ENCODE results near the gene VRK3. TPM values are rescaled to one million over a fixed set of nuclear protein-coding genes. Genes with fewer than 3 reads are reported as not detected.
"Not testable (repeated sequence)": the region's sequence is repeated elsewhere in the genome, so short reads cannot be mapped to it uniquely, and the experiment has no call there.

Gene VRK3
- total RNA-seq, 3 donors from 2014 or later (not counting 1 experiment from before 2014, with no cell fraction given) = 82.7 to 105 (median 93.7) TPM

GRCh38 chr19:49949742-49950589 lies 75.2 kb downstream of the VRK3 start:
- no peak for ATAC-seq
- TF ChIP-seq, protein P1, sequence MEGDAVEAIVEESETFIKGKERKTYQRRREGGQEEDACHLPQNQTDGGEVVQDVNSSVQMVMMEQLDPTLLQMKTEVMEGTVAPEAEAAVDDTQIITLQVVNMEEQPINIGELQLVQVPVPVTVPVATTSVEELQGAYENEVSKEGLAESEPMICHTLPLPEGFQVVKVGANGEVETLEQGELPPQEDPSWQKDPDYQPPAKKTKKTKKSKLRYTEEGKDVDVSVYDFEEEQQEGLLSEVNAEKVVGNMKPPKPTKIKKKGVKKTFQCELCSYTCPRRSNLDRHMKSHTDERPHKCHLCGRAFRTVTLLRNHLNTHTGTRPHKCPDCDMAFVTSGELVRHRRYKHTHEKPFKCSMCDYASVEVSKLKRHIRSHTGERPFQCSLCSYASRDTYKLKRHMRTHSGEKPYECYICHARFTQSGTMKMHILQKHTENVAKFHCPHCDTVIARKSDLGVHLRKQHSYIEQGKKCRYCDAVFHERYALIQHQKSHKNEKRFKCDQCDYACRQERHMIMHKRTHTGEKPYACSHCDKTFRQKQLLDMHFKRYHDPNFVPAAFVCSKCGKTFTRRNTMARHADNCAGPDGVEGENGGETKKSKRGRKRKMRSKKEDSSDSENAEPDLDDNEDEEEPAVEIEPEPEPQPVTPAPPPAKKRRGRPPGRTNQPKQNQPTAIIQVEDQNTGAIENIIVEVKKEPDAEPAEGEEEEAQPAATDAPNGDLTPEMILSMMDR (IDR thresholded peaks at IDR 0.05) = no peak
- no peaks in the 10 kb centered on the region for H3K9me3 ChIP-seq (ENCODE audit: control insufficient read depth, insufficient read depth, low read length)
- no peaks in the 10 kb centered on the region for H3K4me1 ChIP-seq (ENCODE audit: control insufficient read depth, insufficient read depth, low read length)
- no peak overlapping the region for H3K4me3 ChIP-seq (ENCODE audit: low read length)
- H3K27ac Mint-ChIP-seq = no peak overlapping the region
- no peak overlapping the region for H3K27ac ChIP-seq (ENCODE audit: low read length)
- peaks cover 9 to 12% of the 10 kb centered on the region in 2 donors for H3K4me1 Mint-ChIP-seq
- no peak for DNase-seq
- peaks cover 28 to 30% of the 10 kb centered on the region in 2 donors for H3K27me3 Mint-ChIP-seq (ENCODE audit: low read depth in 2 of 2)
- no peaks in the 10 kb centered on the region for H3K9me3 Mint-ChIP-seq
- no peaks in the 10 kb centered on the region for H3K36me3 Mint-ChIP-seq
- no peaks in the 10 kb centered on the region for H3K36me3 ChIP-seq (ENCODE audit: control insufficient read depth, insufficient read depth, low read length)
- WGBS (ENCODE audit: insufficient coverage) = 90% methylated on average over 11 of the region's 11 CpGs
- H3K4me3 Mint-ChIP-seq = no peak overlapping the region
- intact Hi-C loops (cut with micrococcal nuclease) = no loop called here
- H3K27me3 ChIP-seq (ENCODE audit: control insufficient read depth, insufficient read depth, low read length) = no peaks in the 10 kb centered on the region

DNA sequence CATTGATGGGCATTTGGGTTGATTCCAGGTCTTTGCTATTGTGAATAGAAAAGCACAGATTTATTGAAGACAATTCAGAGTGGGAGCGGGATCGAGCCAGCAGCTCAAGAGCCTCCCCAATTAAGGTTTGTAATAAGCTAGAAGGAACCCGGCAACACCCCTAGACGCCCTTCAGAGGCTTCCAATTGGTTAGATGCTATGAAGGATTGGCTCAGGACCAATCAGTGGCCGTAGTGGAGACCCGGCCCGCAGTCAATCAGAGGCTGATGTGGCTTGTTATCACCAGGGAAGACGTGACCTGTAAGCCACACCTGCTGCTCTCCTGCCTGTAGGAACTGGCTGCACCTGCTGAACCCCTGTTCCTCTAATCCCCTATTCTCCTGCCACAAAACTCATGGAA lies 78.8 kb downstream of the VRK3 start:
- 93% methylated on average over 8 of the region's 8 CpGs for WGBS (ENCODE audit: insufficient coverage)
- ATAC-seq (no peak), DNase-seq (no peak)
- Mint-ChIP-seq H3K9me3 (no peaks in the 10 kb centered on the region), H3K4me1 (no peaks in the 10 kb centered on the region), H3K27ac (no peak overlapping the region), H3K27me3 (ENCODE audit: low read depth in 2 of 2) (peaks cover 10 to 25% of the 10 kb centered on the region in 2 donors), H3K4me3 (no peak overlapping the region), H3K36me3 (no peaks in the 10 kb centered on the region)
- Histone ChIP-seq H3K4me3 (ENCODE audit: low read length) (no peak overlapping the region), H3K36me3 (ENCODE audit: control insufficient read depth, insufficient read depth, low read length) (no peaks in the 10 kb centered on the region), H3K9me3 (ENCODE audit: control insufficient read depth, insufficient read depth, low read length) (no peaks in the 10 kb centered on the region), H3K27ac (ENCODE audit: low read length) (no peak overlapping the region), H3K27me3 (ENCODE audit: control insufficient read depth, insufficient read depth, low read length) (no peaks in the 10 kb centered on the region), H3K4me1 (ENCODE audit: control insufficient read depth, insufficient read depth, low read length) (no peaks in the 10 kb centered on the region)
- TF ChIP-seq, protein P1 (IDR thresholded peaks at IDR 0.05) = no peak
- intact Hi-C loops (cut with micrococcal nuclease) = no loop called here

- not testable (repeated sequence) for H3K27ac Mint-ChIP-seq
Measured at GRCh38 chr19:49944567-49944966, 80.6 kb downstream of the VRK3 start.

GRCh38 chr19:49940482-49940791 lies 84.7 kb downstream of the VRK3 start:
- Mint-ChIP-seq H3K27ac (no peak overlapping the region), H3K36me3 (no peaks in the 10 kb centered on the region), H3K4me1 (peaks cover 10 to 11% of the 10 kb centered on the region in 2 donors), H3K4me3 (no peak overlapping the region), H3K27me3 (ENCODE audit: low read depth in 2 of 2) (peaks cover 16 to 17% of the 10 kb centered on the region in 2 donors), H3K9me3 (no peaks in the 10 kb centered on the region)
- H3K4me1 ChIP-seq (ENCODE audit: control insufficient read depth, insufficient read depth, low read length) = peaks cover 8% of the 10 kb centered on the region
- H3K4me3 ChIP-seq (ENCODE audit: low read length) = no peak overlapping the region
- H3K9me3 ChIP-seq (ENCODE audit: control insufficient read depth, insufficient read depth, low read length) = no peaks in the 10 kb centered on the region
- TF ChIP-seq, protein P1 (IDR thresholded peaks at IDR 0.05) = no peak
- ATAC-seq = no peak
- H3K27me3 ChIP-seq (ENCODE audit: control insufficient read depth, insufficient read depth, low read length) = no peaks in the 10 kb centered on the region
- 83% methylated on average over 5 of the region's 5 CpGs for WGBS (ENCODE audit: insufficient coverage)
- intact Hi-C loops (cut with micrococcal nuclease) = no loop called here
- no peaks in the 10 kb centered on the region for H3K36me3 ChIP-seq (ENCODE audit: control insufficient read depth, insufficient read depth, low read length)
- DNase-seq = no peak
- no peak overlapping the region for H3K27ac ChIP-seq (ENCODE audit: low read length)

More at GRCh38 chr19:49944567-49944966, 80.6 kb downstream of the VRK3 start:
- Mint-ChIP-seq H3K4me1 (peaks cover 10 to 11% of the 10 kb centered on the region in 2 donors), H3K27me3 (ENCODE audit: low read depth in 2 of 2) (peaks cover 17 to 19% of the 10 kb centered on the region in 2 donors)
- H3K36me3 ChIP-seq (ENCODE audit: control insufficient read depth, insufficient read depth, low read length); H3K4me3 Mint-ChIP-seq; H3K27me3 ChIP-seq (ENCODE audit: control insufficient read depth, insufficient read depth, low read length); H3K9me3 Mint-ChIP-seq; H3K4me3 ChIP-seq (ENCODE audit: low read length); H3K36me3 Mint-ChIP-seq; ATAC-seq; H3K4me1 ChIP-seq (ENCODE audit: control insufficient read depth, insufficient read depth, low read length); DNase-seq; H3K27ac ChIP-seq (ENCODE audit: low read length); H3K9me3 ChIP-seq (ENCODE audit: control insufficient read depth, insufficient read depth, low read length); intact Hi-C loops (cut with micrococcal nuclease): not testable (repeated sequence)
- 56% methylated on average over 2 of the region's 5 CpGs for WGBS (ENCODE audit: insufficient coverage)
